ENCODE results near the gene NTN4.
"Not testable (repeated sequence)": the region's sequence is repeated elsewhere in the genome, so short reads cannot be mapped to it uniquely, and the experiment has no call there.

The NTN4 gene

DNA sequence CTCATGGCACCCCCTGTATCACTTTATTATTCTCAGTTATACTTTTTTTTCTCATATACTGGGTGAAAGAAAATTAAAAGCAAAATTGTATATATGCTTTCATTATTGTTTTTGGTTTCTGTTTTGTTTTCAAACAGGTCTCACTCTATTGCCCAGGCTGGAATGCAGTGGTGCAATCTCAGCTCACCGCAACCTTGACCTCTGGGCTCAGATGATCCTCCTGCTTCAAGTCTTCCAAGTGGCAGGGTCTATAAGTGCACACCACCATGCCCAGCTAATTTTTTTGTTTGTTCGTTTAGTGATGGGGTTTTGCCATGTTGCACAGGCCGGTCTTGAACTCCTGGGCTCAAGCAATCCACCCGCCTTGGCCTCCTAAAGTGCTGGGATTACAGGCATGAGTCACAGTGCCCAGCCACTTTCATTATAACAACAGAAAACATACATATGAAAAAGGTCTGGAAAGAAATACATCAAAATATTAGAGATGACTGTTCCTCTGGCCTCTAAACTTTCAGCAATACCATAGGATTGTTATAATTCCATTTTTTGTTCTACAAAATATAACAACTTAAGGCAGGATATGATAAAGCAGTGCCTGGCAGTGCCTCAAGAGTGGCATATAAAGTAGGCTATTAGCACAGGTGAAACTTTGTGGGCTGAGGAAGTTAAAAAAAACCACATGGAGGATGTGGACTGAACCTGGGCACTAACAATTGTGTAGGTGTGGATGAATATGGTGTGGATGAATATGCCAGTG lies 5.8 kb upstream of the NTN4 start:
- no peak for DNase-seq

DNA sequence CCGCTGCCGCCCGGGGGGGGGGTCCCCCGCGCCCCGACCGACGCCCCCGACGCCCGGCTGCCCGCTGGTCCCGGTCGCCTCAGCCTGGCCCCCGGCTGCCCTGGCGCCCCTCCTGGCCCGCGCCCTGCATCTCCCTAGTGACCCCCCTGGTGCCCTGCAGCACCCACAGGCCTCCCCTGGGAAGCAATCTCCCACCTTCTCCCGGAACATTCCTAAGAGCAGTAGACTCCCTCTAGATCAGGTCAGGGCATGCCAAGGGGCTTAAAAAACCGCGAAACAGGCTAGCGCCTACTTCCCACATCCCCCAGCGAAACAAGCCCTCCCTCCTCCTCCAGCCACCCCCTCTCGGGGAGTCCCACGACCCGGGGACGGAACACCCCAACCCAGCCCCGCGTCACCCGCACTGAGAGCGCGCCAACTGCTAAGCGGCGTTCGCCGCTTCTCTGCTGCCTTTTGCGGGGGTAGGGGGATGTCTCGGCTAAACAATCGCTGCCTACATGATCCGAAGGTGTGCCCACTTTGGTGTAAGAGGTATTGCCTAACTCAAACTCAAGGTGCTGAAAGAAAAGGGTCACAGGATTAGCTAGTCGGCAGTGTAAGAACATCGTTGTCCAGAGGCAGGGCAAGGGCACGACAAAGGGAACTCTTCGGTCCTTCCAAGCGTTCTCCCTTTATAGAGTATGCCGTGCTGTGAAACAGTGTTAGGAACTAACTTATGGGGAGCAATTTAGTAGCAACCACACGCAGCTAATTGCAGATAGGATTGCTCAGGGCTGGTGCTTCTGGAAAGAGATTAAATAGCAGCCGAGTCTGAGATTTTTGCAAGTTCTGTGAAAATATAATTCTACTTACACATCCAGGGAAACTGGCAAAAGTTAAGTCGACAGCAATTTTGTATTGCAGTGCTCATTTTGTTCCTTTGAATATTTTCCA lies 619 bp upstream of the NTN4 start:
- no peak for DNase-seq

DNA sequence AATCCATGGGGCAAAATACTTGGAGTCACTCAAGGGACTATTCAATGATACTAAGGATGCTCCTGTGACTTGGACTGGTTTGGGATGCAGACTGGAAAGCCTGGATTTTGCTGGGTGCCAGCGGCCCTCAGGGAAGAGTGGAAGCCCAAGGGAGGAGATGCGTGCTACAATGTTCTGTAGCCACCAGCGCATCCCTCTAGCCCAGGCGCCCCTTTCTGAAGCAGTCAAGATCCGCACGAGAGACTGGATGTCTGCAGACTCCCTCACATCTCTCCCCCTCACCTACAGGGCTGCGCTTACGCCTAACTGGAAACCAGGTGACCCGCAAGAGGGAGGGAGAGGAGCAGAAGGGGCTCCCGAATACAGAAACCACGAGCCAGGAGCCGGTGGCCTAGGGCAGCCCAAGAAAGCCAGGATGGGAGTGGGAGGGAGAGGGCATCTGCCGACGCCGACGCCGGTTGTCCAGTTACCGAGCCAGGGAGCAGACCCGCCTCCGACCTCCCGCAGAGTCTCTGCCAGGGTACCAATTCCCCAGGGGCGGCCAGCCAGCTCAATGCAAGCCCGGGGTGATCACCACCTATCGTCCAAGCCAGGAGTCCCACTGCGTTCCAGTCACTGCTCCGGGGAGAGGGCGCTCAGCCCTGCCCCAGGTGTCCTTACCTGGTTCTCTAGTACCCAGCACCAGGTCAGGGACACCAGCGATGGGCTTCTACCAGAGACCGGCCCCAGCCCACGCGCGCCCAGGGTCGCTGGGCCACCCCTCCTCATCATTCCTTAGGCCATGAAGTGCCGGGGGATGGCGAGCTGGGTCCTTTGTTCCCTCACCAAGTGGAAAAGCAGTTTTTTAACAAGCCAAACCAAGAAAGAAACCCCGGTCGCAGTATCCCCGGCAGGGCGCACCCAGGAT lies 1.2 kb downstream of the NTN4 start:
- no peak for DNase-seq

DNA sequence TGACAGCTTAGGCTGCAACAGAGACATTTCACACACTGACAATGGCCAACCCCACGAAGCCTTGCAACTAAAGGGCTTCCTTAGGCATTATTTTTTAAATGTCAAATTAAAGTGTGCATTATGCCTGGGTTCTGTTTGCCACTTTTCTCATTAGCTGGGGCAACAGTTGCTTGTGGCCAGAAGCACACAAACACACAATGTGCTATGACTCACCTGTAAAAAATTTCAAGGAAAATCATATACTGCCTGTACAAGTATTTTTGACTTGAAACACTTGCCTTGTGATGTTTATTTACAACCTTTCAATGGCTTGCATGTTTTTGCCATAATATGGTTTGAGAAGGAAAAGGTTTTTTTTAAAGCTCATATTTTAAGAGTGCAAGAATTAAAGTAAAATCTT lies 1.9 kb downstream of the NTN4 start:
- no peak for DNase-seq

DNA sequence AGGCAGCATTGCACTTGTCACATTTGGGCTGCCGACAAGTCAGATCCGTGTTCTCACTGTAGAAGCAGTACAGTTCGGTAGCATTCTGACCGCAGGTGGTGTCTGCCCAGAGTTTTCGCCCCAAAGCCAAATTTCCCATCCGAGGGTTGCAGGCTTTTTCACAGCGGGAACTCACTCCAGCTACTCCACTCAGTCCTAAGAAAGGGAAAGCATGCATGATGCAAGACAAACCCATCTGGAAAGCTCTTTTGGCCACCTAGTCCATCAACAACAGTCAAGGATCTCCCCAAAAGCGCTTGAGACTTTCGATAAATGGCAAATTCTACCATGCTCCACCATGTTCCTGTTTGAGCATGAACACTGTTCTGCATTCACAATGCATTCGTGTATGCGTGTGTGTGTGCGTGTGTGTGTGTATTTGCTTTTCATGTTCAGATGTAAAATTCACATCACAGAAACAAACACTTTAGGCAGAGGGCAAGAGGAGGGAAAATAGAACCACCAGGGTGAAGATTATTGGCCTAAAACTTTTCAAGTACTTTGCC lies 3.2 kb downstream of the NTN4 start:
- DNase-seq, result no peak

DNA sequence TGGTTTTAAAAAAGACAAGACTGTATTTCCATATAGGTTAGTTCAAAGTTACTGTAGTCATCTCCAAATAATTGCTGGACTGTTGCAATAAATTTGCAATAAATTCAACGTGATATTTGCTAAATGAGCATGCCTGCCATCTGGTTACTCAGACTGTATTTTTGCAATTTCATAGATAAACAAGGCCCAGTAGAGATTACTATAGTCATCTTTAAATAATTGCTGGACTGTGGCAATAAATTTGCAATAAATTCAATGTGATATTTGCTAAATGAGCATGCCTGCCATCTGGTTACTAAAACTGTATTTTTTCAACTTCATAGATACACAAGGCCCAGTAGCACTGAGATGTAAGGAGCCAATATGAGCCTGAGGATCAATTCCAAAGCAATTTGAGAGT lies 5.6 kb downstream of the NTN4 start:
- DNase-seq, result no peak

DNA sequence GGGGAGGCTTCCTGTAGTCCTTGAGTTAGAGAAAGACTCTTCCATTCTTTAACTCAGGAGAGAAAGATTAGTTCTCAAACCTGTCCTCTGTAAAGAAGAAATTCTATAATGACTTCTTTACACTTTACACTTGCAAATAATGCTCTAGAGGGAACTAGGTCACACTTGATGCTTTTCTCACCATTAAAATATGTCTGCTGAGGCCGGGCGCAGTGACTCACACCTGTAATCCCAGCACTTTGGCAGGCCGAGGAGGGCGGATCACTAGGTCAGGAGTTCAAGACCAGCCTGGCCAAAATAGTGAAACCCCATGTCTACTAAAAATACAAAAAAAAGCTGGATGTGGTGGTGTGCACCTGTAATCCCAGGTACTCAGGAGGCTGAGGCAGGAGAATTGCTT lies 6.3 kb downstream of the NTN4 start:
- DNase-seq, result no peak

DNA sequence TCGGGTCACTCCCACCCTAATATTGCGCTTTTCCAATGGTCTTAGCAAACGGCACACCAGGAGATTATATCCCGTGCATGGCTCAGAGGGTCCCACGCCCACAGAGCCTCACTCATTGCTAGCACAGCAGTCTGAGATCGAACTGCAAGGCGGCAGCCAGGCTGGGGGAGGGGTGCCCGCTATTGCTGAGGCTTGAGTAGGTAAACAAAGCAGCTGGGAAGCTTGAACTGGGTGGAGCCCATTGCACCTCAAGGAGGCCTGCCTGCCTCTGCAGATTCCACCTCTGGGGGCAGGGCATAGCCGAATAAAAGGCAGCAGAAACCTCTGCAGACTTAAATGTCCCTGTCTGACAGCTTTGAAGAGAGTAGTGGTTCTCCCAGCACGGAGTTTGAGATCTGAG lies 15.1 kb downstream of the NTN4 start:
- DNase-seq, result not testable (repeated sequence)

DNA sequence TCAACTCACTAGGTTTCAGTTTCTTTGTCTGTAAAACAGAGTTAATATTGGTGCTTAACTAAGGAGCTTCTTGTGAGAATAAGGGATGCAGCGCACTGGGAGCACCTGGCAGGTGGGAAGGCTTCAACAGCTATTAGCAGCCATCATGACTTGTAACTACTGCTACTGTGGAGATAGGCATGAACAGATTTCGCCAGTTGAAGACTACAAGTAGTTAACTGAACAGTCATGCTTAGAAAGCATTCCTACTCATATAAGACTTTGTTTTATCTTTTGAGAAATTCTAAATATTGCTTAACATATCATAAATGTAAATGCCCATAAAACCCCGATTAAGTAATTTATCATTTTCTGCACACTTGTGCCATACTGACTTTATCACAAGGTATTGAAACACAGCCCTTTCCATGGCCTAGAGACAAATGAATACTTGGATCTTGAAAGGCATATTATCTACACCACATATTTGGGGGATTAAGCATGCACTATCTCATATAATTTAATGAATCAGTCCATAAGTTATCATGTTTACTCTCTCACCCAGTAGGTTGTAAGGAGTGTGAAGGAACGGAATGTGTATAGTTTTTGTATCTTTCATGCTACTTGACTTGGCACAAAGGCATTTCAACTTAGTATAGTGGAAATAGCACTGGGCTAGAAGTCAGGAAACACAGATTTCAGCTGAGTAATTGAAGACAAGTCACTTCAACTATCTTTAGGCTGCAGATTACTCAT lies 16.1 kb downstream of the NTN4 start:
- DNase-seq, result no peak

DNA sequence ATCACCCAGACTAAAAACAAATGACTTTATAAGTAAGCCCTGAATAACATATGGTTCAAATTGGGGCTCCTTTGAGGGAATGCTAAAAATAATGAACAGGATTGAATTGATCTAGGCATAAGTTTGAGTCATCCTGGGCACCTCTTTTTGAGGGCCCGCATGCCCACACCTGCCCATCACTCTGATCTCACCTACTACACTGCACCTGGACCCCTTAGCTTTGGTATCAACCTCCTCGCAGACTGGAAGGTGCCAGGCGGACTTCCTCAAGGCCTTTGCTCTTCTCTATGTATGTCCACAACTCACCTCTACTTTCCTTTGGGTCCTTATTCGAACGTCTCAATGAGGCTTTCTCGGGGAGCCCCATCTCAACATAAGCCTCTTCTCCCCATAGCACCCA lies 17.2 kb downstream of the NTN4 start:
- DNase-seq, result no peak

DNA sequence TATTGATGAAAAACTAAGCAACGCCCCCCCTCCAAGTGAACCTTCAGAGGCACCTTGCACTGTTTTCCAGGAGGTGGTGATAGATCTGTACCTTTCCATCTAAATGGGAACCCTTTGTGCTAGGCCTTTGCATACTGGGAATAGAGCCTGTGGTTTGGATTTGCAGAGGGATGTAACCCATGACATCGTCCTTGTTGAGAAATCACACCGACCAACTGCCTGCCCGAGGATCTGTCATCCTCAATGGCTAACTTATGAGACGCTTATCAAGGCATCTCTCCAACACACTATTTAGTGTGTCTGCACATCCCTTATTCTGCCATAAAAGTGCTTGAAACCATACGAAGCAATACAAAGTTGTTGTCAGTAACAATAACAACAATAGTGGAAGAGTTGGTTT lies 22.9 kb downstream of the NTN4 start:
- DNase-seq, result no peak

DNA sequence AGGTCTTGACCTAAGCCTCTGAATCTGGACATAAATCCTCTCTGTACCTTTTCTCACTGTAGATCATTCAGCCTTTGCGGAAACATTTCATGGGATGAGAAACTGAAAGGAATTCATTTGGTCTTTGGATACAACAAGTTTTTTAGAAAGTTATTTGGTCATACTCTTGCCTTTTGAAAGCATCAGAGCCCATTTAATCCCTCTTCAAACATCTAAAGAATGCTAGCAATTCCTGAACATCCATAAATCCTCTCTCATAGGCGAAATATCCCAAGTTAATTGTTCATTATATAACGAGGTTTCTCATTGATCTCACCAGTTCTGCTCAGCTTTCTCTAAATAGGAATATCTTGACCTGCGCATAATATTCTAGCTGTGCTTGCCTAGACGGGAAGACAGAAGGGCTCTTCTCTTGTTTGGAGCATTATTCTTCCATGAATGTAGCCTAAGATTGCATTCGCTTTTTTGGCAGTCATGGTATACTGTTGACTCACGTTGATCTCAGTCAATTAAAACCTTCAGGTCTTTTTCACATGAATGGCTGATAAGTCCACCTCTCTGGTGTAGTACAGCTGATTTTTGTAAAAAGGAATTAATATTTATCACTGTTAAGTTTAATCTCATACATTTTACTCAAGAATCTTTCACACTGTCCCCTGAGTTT lies 24.1 kb downstream of the NTN4 start:
- DNase-seq, result no peak

DNA sequence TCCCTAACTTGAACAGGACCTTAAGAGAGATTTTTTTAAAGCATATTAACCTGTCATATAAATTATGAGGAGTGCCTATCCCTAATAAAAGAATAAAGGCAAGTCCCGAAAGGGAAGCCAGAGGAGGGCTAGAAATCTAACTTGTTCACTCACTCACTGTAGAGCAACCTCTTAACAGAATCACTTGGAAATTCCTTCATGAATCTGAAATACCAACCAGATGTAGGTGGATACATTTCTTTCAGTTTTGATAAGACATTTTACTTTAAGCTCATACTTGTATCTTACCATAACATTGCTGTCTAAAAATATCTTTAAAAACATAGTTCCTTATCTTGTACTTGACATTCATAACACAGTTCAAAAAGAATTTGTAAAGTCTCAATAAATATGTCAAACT lies 25.7 kb downstream of the NTN4 start:
- no peak for DNase-seq

DNA sequence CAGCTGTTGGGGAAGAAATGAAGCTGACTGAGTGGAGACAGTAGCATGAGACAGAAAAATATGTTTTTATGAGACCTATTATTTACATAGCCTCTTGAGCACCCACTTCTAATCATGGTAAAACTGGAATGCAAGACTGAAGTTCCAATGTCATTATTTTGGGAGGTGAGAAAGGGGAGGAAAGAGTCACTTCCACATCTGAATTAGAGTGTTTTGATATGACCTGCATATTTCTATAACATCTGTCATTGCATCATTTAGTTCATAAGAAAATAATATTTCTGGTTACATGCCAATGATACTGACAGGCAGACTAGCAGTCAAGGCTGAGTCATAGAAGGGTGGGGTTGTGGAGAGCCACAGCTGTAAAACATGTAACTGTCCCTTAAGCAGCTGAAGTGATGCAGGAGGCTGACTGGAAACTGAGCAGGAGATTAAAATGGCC lies 26.7 kb downstream of the NTN4 start:
- no peak for DNase-seq

DNA sequence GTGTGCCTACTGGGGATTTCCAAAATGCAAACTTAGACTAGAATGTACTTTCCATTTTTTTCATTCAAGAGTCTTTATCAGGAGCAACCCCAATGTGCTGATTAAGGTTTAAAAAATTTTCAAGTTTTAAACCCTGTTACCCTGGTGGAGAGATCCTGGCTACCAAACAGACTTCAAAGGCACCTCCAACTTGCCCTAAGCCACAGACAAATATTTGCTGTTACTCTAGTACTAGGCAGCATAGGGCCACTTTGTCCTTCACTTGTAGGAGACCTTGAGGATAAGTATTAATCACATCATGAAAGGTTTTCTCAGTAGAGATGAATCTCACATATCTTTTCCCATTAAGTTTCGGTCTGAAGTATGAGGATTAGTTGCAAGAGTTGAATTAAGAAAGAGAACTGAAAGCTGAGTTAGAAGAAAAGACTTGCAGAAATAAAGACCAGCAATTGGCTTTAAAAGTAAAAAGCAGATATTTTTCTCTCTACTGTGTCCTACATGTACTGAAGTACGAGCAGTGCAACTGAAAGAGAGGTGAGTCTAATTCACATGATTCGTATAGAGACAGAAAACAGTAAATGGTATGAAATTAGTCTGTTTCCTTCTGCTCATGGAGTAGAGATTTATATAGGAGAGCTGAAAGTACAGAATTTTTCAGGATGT lies 28.3 kb downstream of the NTN4 start:
- no peak for DNase-seq

DNA sequence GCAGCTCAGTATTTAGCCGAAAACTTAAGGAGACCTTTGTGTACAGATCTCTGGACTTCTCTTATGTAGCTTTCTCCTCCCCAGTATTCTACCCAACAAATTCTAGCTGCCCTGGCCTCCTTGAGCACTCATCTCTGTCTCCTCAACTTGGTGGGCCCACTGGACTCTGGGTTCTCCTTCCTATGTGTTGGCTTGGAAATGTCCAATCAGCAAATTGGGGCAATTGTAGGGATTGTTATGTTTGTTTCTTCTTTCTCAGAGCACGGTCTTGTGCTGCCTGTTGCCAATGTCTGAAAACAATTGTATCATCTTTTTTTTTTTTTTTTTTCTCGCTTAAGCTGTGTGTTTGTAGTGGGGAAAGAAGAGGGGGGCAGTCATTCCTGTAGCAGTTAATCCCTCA lies 30.2 kb downstream of the NTN4 start:
- DNase-seq, result no peak

DNA sequence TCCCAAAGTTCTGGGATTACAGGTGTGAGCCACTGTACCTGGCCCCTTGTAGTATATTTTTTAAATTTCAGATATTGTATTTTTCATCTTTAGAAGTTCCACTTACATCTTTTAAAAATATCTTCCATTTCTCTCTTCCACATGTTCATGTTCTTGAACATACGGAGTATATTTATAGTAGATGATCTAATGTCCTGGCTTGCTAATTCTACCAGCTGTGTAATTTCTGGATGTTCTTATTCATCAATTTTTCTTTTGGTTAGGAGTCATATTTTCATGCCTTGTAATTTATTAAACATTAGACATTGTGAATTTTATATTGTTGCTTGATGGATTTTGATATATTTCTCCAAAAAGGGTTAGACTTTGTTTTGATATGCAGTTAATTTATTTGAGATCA lies 30.8 kb downstream of the NTN4 start:
- no peak for DNase-seq

DNA sequence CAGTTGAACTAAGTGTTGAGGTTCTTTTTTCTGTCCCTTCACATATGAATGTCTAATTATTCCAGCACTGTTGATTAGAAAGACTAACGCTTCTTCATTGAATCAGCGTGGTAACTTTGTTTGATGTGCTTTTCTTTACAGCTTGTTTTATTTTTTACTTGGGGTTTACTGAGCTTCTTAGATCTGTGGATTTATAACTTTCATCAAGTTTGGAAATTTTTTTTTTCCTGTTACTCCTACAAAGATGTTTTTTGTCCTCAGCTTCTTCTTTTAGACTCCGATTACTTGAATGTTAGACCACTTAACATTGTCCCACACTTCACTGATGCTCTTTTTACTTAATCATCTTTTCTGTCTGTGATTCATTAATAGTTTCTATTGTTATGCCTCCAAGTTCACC lies 31.5 kb downstream of the NTN4 start:
- DNase-seq, result no peak

DNA sequence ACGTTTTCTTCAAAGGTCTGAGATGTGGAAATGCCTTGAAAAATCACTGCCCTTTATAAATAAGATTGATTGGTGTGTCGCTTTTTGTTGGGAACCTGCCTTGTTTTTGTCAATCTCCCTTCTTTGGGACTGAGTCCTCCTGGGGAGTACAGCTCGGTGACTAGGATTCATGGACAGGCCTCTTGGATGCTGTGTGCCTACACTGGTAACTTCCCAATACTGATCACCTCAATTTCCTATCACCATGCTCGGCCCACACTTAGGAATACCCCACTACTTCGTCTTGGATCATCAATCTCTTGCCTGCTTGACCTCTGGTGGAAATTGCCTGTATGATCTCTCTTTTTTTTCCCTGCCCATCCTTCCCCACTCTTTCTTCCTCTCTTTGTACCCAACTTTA lies 34.2 kb downstream of the NTN4 start:
- no peak for DNase-seq

DNA sequence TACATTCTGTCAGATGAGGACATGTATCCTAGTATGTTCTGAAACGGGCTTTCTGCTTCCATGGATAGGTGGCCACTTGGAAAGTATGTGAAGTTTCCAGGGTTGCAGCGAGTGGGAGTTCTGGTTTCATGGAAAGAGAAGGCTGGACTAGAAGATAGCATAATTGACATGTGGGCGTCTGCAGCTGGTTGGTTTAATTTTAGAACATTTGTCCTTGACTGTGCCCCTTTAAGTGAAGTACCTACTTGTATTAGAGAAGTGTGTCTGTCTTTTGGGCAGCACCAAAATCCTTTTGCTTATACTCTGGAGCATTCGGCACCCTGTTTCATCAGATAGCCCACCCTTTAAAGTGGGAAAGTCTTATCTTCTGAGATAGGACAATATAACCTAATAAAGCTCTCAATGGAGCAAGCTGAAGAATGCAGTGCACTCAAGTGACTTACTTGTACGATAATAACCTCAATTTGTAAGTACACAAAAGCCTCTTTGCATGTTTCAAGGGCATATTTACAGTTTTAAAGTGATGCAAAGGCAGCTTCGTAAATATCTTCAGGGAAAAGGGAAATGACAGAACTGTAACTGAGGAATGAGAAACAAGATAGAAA lies 35.2 kb downstream of the NTN4 start:
- DNase-seq, result no peak

DNA sequence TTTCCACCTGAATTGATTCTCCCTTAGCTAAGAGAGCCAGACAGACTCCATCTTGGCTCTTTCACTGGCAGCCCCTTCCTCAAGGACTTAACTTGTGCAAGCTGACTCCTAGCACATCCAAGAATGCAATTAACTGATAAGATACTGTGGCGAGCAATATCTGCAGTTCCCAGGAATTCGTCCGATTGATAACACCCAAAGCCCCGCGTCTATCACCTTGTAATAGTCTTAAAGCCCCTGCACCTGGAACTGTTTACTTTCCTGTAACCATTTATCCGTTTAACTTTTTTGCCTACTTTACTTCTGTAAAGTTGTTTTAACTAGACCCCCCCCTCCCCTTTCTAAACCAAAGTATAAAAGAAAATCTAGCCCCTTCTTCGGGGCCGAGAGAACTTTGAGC lies 44.5 kb downstream of the NTN4 start:
- not testable (repeated sequence) for DNase-seq
